ENCODE measurements around the gene RHOT1.

DNA sequence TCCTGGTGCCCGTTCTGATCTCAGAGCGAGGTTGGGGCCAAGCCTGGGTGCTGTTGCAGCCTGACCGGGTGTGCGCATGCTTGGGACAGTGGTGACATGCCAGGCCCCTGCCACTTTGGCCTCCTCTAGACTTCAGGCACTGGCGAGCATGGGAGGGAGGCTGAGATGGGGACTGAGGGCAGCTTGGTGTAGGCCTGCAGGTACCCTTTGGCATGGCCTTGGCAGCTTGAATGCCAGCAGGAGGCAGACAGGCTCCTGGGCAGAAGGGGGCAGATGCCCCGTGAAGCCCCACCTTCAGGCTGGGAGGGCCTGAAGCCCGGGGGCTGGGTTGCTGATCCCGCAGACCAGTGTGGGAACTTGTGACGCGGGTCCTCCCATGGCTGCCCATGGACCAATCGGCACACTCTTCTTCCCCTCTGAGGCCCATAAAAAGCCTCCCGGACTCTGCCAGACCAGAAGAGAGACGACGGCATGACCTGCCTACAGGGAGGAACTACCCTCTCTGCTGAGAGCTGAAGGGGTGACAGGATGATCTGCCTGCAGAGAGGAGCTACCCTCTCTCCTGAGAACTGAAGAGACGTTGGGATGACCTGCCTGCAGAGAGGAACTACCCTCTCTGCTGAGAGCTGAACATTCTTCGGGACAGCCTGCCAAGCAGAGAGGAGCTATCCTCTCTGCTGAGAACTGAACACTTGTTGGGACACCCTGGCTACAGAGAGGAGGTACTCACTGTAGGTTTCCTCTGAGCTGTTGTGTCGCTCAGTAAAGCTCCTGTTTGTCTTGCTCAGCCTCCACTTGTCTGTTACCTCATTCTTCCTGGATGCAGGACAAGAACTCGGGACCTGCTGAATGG is 17.5 kb downstream of the RHOT1 start:
- TF ChIP-seq, protein P1, sequence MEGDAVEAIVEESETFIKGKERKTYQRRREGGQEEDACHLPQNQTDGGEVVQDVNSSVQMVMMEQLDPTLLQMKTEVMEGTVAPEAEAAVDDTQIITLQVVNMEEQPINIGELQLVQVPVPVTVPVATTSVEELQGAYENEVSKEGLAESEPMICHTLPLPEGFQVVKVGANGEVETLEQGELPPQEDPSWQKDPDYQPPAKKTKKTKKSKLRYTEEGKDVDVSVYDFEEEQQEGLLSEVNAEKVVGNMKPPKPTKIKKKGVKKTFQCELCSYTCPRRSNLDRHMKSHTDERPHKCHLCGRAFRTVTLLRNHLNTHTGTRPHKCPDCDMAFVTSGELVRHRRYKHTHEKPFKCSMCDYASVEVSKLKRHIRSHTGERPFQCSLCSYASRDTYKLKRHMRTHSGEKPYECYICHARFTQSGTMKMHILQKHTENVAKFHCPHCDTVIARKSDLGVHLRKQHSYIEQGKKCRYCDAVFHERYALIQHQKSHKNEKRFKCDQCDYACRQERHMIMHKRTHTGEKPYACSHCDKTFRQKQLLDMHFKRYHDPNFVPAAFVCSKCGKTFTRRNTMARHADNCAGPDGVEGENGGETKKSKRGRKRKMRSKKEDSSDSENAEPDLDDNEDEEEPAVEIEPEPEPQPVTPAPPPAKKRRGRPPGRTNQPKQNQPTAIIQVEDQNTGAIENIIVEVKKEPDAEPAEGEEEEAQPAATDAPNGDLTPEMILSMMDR (IDR thresholded peaks at IDR 0.05) = no peak
- TF ChIP-seq POLR2A (IDR thresholded peaks at IDR 0.05) = no peak
